GM10847 (cell line): ENCODE results near the gene FCRLB.

Experiments used
- POLR2A ChIP-seq: IDR thresholded peaks from 2 replicates; pipeline ENCODE4 v1.6.1; 2011; ENCODE audit not compliant: insufficient read length; ENCODE audit errors: extremely low read depth

The FCRLB gene

DNA sequence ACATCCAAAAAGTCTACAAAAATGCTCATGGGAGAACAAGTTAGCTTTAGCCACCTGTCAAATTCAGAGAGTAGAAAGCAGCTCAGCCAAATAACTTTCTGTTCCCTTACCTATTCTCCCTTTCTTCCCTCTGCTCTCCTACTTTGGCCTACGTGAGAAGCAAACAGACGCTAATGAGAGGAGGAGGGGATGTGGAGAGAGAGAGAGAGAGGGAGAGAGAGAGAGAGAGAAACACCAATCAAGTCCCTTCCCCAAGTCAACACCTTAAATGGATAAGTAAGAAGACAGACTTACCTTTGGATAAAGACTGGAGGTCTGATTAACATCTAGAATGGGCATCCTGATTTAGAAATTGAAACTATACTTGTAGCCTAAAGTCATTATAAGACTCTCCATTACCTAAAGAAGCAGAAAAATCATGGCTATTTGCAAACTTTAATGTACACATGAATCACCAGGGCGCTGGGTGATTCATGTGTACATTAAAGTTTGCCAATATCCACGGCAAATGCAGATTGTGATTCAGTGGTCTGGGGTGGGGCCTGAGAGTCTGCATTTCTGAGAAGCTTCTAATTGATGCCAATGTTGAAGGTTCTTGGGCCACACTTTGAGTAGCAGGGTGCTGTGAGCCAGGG lies 15.1 kb downstream of the FCRLB start:
- TF ChIP-seq POLR2A, result no peak

DNA sequence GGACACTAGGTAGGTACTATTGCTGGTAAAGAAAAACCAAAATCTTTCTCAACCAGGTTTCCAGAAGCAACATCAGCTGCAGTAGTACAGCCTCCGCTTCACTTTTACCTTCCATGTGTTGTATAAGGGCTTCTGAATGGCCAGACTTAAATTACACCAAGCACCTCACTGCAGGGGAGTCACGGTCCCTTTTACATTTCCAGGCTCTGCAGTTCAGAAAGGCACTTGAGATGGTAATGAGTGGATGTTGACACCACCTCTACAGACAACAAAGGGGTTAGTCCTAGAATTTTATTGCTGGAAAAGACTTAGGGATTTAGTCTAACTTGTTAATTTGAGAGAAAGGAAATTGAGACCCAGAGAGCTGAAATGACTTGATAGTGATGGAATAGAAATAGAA lies 16.3 kb downstream of the FCRLB start:
- no peak for TF ChIP-seq POLR2A

DNA sequence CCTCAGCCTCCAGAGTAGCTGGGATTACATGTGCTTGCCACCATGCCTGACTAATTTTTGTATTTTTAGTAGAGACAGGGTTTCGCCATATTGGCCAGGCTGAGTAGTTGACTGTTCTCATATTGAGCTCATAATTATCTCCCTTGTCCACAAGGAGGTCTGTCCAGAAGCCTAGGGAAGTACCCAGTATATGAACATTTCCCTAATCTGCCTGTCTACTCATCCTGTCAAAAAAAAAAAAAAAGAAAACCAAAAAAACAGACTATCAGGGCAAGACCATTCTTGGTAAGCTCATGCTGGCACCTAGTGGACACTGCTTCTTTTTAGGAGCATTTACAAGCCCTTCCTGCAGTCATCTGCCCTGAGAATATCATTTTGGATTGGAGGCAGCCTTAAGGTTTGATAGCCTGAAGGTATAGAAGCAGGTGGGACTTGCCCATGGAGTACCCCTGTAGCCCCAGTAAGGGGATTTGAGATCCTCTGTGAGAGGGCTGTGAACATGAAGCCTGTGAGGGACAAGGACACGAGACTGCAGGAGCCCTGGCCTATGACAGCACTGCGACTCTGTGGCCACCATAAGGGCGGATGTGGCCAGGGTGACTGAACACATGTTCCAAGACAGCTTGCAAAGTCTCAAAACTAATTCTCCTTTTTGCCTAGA lies 17.4 kb downstream of the FCRLB start:
- peak; percentile 16 for TF ChIP-seq POLR2A

DNA sequence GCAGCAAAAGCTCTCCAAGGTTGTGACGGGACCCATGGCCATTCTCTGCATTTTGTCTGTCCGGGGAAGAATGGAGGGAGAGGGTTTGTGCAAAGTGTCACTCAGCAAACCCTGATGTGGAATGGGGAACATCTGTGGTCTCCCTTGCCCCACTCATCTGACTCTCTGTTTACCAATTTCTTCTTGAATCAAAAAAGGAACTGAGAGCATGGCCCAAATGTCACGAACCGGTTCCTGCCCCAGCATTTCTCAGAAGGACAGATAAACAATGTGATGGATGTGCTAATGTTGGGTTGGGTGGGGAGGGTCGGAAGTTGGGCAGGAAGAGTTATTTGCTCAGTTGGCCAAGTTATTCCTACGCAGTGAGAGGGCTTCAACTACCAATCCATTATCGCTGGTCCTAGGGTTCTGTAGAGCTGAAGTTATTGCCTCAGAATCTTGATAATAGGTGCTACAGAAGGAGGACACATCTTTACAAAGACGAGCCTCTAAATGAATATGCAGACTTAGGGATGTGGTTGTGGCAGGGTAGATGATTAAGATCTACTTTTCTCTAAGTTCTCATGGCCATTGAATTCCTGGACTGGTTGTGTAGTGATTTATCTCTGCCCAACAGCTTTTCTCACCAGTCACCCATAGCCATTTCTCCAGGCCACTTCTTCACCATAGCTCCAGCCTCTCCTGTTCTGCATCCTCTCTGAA lies 18.7 kb downstream of the FCRLB start:
- no peak for TF ChIP-seq POLR2A

DNA sequence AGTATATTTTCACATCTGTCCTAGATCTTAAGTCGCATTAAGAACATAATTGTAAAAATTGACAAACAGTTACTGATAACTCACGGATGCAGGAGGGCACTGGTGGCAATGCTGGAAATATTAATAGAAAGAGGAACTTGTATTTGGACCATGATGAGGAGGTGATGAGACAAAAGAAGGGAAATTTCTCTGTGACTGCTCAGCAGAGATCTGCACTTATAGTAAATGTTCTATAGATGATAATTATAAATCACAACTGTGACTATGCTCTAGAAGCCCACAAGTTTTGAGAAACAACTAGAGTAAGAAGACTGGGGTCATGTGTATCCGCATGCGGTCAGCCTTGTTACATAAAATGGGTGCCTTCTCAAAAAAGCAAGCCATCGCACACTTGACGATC lies 19.6 kb downstream of the FCRLB start:
- TF ChIP-seq POLR2A, result no peak

DNA sequence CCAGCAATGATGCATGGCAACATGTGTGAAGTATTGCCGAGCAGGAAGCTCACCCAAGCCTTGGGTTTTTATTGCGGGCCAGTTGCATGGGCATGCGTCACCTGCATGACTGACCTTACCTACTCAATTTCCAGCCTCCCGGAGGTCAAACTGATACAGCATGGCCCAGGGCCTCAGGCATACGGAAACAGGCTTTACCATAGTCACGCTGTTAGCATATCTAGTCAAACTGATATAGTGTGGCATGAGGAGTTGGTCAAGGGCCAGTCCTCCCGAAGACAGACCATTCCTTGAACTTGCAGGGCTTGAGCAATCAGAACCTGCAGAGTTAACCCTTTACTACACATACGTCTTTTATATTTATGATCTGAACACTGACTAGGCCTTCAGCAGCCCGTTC lies 21.9 kb downstream of the FCRLB start:
- no peak for TF ChIP-seq POLR2A

DNA sequence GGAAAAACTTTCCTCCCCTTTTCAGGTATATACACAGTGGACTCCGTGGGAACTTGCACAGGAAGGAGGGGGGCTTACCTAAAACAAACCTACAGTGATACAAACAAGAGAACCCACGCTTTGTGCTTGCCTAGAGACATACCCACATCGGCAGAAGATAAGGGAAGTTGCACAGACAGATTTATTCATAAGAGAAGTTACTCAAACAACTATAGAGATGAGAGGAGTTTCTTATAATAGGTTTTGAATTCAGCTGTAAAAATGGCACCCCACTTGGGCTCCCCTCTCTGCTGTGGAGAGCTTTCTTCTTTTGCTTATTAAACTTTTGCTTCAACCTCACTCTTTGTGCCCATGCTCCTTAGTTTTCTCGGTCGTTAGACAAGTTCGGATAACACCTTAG lies 26.5 kb downstream of the FCRLB start:
- no peak for TF ChIP-seq POLR2A

DNA sequence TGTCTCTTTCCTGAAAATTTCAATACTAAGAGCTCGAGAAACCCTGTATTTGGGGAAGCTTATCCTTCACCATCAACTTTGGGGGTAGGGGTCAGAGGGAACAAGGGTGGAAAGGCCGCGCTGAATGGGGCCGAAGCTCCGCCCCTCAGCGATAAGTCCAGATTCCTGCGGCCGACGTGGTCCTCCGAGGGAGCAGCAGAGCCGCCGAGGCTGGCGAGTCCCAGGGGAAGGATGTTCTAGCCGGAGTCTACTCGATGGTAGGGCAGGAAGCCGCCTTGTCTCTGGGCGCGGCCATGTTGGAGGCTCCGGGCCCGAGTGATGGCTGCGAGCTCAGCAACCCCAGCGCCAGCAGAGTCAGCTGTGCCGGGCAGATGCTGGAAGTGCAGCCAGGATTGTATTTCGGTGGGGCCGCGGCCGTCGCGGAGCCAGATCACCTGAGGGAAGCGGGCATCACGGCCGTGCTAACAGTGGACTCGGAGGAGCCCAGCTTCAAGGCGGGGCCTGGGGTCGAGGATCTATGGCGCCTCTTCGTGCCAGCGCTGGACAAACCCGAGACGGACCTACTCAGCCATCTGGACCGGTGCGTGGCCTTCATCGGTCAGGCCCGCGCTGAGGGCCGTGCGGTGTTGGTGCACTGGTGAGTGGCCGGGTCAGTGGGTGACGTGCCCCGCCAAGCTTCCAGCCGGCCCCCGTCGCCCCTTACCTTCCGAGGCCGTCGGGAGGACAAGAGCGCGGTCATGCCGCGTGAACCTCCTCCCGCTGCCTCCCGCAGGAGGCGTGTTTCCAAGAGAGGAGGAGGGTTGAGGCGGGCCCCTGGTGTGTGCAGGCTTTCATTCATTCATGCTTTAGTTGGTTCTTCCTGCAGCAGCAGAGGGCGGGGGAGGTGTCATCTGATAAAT lies 28.4 kb downstream of the FCRLB start, which contains the start of gene DUSP12:
Gene DUSP12 (plus strand): TSS at position 278 of the 899 bp plus-strand sequence. CDS start 16 bp downstream, at position 294.
- TF ChIP-seq POLR2A, result peak; percentile 64

DNA sequence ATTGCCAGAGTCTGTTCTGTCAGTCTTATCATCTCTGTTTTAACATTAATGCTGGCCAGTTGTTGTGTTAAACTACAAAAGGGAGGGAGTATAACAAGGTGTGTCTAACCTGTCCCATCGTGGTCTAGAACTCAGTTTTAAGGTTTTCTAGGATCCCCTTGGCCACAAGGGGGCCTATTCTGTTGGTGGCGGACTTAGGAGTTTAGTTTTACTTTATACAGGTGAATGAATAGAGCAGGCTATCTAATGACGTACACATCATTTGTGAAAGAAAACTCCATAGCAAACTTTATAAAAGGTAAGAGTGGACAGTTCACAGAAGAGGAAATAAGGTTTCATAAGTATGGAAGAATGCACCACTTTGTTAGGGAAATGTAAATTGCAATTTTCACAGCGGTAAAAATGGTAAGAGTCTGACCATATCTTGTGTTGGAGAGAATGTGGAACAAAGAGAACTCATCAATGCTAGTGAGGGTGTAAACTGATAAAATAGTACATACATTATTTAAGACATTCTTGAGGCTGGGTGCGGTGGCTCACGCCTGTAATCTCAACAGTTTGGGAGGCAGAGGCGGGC lies 42.3 kb downstream of the FCRLB start:
- no peak for TF ChIP-seq POLR2A

DNA sequence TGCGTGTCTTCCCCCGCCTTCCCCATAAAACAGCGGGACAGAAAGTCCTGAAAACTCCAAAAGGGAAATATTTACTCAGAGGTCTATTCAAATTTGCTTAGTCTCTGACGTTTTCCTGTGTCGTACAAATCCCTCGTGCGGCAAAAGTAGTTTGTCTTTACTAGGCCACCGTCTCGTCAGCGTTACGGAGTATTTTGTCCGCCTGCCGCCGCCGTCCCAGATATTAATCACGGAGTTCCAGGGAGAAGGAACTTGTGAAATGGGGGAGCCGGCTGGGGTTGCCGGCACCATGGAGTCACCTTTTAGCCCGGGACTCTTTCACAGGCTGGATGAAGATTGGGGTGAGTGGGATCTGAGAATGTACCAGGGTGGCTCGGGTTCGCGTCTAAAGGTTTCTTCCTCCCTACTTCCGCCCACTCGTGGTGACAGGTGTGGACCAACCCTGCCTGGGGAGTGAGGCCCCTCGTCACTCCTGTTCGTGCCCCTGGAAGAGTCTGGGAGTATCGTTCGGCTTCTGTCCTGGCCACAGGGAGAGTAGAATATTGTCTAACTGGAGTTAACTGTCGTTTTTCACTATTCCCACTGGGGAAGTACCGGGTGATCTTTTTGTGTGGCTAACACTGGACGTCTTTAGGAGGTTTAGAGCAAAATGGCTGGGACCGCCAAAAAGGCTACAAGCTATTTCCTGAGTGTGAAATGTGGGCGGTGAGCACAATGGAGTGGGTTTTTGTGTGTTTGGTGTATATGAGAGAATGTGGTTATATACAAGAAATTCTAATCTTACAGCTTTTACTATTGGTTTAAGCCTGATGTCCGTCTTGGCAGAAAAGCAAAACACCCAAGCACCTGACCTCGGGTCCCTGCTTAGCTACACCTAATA lies 45.0 kb downstream of the FCRLB start, which contains the start of gene ATF6:
Gene ATF6 (plus strand): TSS at position 219 of the 880 bp plus-strand sequence. CDS start 41 bp downstream, at position 260.
- peak; percentile 53 for TF ChIP-seq POLR2A

DNA sequence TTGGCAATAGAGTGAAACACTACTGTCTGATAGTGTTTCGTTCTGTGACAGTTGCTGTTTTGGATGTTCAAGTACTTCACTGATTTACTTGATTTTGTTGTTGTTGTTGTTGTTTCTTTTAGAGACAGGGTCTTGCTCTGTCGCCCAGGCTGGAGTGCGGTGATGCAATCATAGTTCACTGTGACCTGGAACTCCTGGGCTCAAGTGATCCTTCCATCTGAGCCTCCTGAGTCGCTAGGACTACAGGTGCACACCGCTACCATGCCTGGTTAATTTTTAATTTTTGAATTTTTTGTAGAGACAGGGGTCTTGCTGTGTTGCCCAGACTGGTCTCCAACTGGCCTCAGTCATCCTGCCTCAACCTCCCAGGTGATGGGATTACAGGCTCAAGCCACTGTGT lies 47.1 kb downstream of the FCRLB start:
- TF ChIP-seq POLR2A, result no peak

DNA sequence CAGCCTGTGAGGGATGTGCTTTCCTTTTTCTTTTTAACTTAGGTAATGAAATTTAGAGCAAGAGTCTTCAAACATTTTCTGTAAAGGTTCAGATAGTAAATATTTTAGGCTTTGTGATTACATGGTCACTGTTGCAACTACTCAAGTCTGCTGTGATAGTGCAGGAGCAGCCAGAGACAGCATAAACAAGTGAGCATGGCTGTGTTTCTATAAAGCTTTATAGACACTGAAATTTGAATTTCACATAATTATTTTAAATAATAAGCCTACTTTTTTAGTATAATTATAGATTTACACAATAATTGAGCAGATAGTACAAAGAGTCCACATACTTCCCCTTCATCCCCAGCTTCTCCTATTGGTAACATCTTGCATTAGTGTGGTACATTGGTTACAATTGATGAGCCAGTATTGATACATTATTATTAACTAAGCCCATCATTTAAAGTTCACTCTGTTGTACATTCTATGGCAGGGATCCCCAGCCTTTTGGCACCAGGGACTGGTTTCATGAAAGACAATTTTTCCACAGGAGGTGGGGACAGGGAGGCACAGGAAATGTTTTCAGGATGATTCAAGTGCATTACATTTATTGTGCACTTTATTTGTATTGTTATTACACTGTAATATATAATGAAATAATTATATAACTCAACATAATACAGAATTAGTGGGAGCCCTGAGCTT lies 47.8 kb downstream of the FCRLB start:
- TF ChIP-seq POLR2A, result no peak

DNA sequence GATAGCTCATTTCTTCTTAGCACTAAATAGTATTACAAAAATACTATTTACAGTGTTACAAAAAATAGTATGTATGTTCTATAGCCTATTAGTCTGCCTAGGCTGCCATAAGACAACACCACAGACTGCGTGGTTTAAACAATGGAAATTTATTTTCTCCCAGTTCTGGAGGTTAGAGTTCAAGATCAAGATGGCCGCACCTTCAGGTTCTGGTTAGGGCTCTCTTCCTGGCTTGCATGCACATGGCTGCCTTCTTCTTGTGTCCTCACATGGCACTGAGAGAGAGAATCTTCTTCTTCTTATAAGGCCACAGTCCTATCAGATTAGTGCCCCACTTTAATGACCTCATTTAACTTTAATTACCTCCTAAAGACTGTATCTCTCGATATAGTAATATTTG lies 48.9 kb downstream of the FCRLB start:
- TF ChIP-seq POLR2A, result no peak

DNA sequence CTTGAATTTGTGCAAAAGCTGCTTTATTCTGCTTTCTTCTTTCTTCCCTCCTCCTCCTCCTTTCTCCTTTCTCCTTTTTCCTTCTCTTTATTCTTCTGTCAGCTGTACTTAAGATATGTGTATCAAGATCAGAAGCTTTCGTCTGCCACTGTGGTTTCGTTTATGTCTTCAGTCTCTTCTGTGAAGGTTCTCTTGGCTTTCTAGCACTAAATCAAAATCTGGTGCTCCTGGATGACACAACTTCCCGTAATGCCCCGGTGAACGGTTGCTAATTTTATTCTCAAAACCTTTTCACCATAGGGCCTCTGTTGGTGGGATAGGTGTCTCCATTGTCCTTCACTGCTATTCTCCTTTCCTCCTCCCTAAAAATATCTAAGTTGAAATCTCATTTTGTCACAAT lies 49.8 kb downstream of the FCRLB start:
- TF ChIP-seq POLR2A, result no peak

DNA sequence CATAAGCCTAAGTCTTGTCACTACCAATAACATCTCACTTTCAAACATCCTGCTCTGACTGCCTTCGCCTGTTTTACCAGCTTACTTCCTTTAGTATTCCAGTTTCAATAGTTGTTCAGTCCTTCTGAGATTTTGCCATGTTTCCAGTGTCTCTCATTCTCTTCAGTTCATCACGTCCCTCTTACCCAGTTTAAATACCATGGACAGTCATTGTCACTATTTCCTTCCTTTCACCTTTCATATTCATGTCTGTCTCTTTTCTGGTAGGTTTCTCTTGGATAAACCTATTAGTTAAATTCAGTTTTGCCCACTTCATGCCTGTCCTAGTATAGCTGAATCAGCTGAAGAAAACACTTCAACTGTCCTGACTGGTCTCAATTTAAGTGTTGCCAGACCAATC lies 50.6 kb downstream of the FCRLB start:
- TF ChIP-seq POLR2A, result no peak
